Activated T-cell treated with anti-CD3 and anti-CD28 coated beads, Interleukin-2, amount 50 U/mL, for 72 hours (primary cell): ENCODE results near the gene SHCBP1. TPM values are rescaled to one million over a fixed set of nuclear protein-coding genes. Genes with fewer than 3 reads are reported as not detected.
A peak's percentile ranks its signal among the peaks of the same experiment; 100 is the strongest.
"Not testable (repeated sequence)": the region's sequence is repeated elsewhere in the genome, so short reads cannot be mapped to it uniquely, and the experiment has no call there.

Experiments used
- ATAC-seq, 2 donors: fragments of 150-1000 bp; cut with Tn5 transposase; replicated peaks in 1 of 2; 2 replicates each; pipeline ENCODE4 v1.10.0; 2021; ENCODE audit warnings: moderate library complexity in 2 of 2, mild to moderate bottlenecking in 1 of 2
- DNase-seq, 2 donors: peaks; one replicate each; pipeline ENCODE4 v3.0.0; 2021 to 2022; ENCODE audit warnings: mixed read lengths in 1 of 2
- H3K27ac Mint-ChIP-seq: one replicate; pipeline ENCODE4 v1.8.0; 2022; ENCODE audit warnings: mild to moderate bottlenecking, moderate library complexity, mixed read lengths
- H3K27me3 Mint-ChIP-seq: one replicate; pipeline ENCODE4 v1.8.0; 2022; ENCODE audit warnings: low read depth, mixed read lengths
- H3K36me3 Mint-ChIP-seq, 2 donors: one replicate each; pipeline ENCODE4 v1.8.0; 2022; ENCODE audit warnings: mixed read lengths in 2 of 2, mild to moderate bottlenecking in 1 of 2; ENCODE audit not compliant: insufficient read depth in 2 of 2
- H3K4me1 Mint-ChIP-seq: one replicate; pipeline ENCODE4 v1.8.0; 2022; ENCODE audit warnings: low read depth, mixed read lengths
- H3K4me3 Mint-ChIP-seq, 2 donors: one replicate each; pipeline ENCODE4 v1.8.0; 2022; ENCODE audit warnings: mild to moderate bottlenecking in 2 of 2, mixed read lengths in 2 of 2, moderate library complexity in 2 of 2
- H3K9me3 Mint-ChIP-seq, 2 donors: one replicate each; pipeline ENCODE4 v1.8.0; 2022; ENCODE audit warnings: mixed read lengths in 2 of 2
- total RNA-seq, 2 donors: library from RNA; stranded (reverse); gene quantifications; one replicate each; pipeline ENCODE4 v1.2.3, GENCODE V29; 2022

Gene SHCBP1
- total RNA-seq, 2 donors from 2014 or later: 36.5 to 37.1 TPM

GRCh38 chr16:46626681-46627080 lies 5.5 kb upstream of the SHCBP1 start:
- H3K27ac Mint-ChIP-seq: not testable (repeated sequence)

GRCh38 chr16:46624862-46625261 lies 3.7 kb upstream of the SHCBP1 start:
- not testable (repeated sequence) for H3K36me3 Mint-ChIP-seq, H3K4me3 Mint-ChIP-seq, H3K9me3 Mint-ChIP-seq, DNase-seq, H3K27ac Mint-ChIP-seq, H3K27me3 Mint-ChIP-seq, ATAC-seq
- peaks cover 15% of the 10 kb centered on the region for H3K4me1 Mint-ChIP-seq

More at GRCh38 chr16:46626681-46627080, 5.5 kb upstream of the SHCBP1 start:
- not testable (repeated sequence) for DNase-seq, H3K36me3 Mint-ChIP-seq, H3K4me3 Mint-ChIP-seq, H3K27me3 Mint-ChIP-seq, H3K9me3 Mint-ChIP-seq, ATAC-seq, H3K4me1 Mint-ChIP-seq

- H3K4me3 Mint-ChIP-seq, DNase-seq, H3K36me3 Mint-ChIP-seq, H3K27me3 Mint-ChIP-seq, H3K9me3 Mint-ChIP-seq, ATAC-seq, H3K27ac Mint-ChIP-seq: not testable (repeated sequence)
- H3K4me1 Mint-ChIP-seq: peaks cover 15% of the 10 kb centered on the region
Observed at GRCh38 chr16:46623707-46624106, 2.5 kb upstream of the SHCBP1 start.

- H3K4me3 Mint-ChIP-seq, H3K36me3 Mint-ChIP-seq, DNase-seq, H3K9me3 Mint-ChIP-seq, H3K27ac Mint-ChIP-seq, H3K27me3 Mint-ChIP-seq, ATAC-seq: not testable (repeated sequence)
- H3K4me1 Mint-ChIP-seq: peaks cover 15% of the 10 kb centered on the region
Observed at GRCh38 chr16:46623246-46623645, 2.1 kb upstream of the SHCBP1 start.

GRCh38 chr16:46621934-46622676 lies 926 bp upstream of the SHCBP1 start:
- Mint-ChIP-seq H3K4me3 (peak overlapping the region; percentile 96), H3K36me3 (peaks cover 6 to 11% of the 10 kb centered on the region in 2 donors), H3K9me3 (no peaks in the 10 kb centered on the region), H3K4me1 (peaks cover 15% of the 10 kb centered on the region), H3K27ac (peak overlapping the region; percentile 92), H3K27me3 (no peaks in the 10 kb centered on the region)
- DNase-seq: no peak
- ATAC-seq: no peak

- Mint-ChIP-seq H3K27me3 (no peaks in the 10 kb centered on the region), H3K4me3 (peak overlapping the region; percentile 96), H3K27ac (peak overlapping the region; percentile 82), H3K9me3 (no peaks in the 10 kb centered on the region), H3K4me1 (peaks cover 15% of the 10 kb centered on the region), H3K36me3 (peaks cover 9 to 21% of the 10 kb centered on the region in 2 donors)
- ATAC-seq: peak in 1 of 2 donors; percentile 25
- DNase-seq: peak in 1 of 2 donors; percentile 7
Observed at GRCh38 chr16:46620266-46621005, 743 bp downstream of the SHCBP1 start.

- H3K27me3 Mint-ChIP-seq: no peaks in the 10 kb centered on the region
- peaks cover 15% of the 10 kb centered on the region for H3K4me1 Mint-ChIP-seq
- no peak overlapping the region for H3K27ac Mint-ChIP-seq
- ATAC-seq: no peak
- no peak overlapping the region for H3K4me3 Mint-ChIP-seq
- peaks cover 9 to 28% of the 10 kb centered on the region in 2 donors for H3K36me3 Mint-ChIP-seq
- H3K9me3 Mint-ChIP-seq: no peaks in the 10 kb centered on the region
- DNase-seq: no peak
Observed at GRCh38 chr16:46618516-46618915, 2.7 kb downstream of the SHCBP1 start.

GRCh38 chr16:46614006-46614405 lies 7.2 kb downstream of the SHCBP1 start:
- Mint-ChIP-seq H3K4me3 (no peak overlapping the region), H3K27me3 (no peaks in the 10 kb centered on the region), H3K4me1 (no peaks in the 10 kb centered on the region), H3K27ac (no peak overlapping the region), H3K36me3 (peaks cover 4 to 31% of the 10 kb centered on the region in 2 donors), H3K9me3 (no peaks in the 10 kb centered on the region)
- DNase-seq (no peak), ATAC-seq (no peak)

- Mint-ChIP-seq H3K4me3 (no peak overlapping the region), H3K4me1 (no peaks in the 10 kb centered on the region), H3K9me3 (no peaks in the 10 kb centered on the region), H3K27me3 (no peaks in the 10 kb centered on the region), H3K27ac (no peak overlapping the region), H3K36me3 (peaks cover 4 to 31% of the 10 kb centered on the region in 2 donors)
- no peak for DNase-seq
- no peak for ATAC-seq
Observed at GRCh38 chr16:46613352-46613751, 7.8 kb downstream of the SHCBP1 start.

GRCh38 chr16:46612121-46612520 lies 9.1 kb downstream of the SHCBP1 start:
- ATAC-seq (peak in 1 of 2 donors; percentile 7), DNase-seq (no peak)
- Mint-ChIP-seq H3K4me3 (no peak overlapping the region), H3K9me3 (no peaks in the 10 kb centered on the region), H3K27me3 (no peaks in the 10 kb centered on the region), H3K36me3 (peaks cover 3 to 30% of the 10 kb centered on the region in 2 donors), H3K27ac (no peak overlapping the region), H3K4me1 (no peaks in the 10 kb centered on the region)

- Mint-ChIP-seq H3K4me3 (no peak overlapping the region), H3K4me1 (no peaks in the 10 kb centered on the region), H3K36me3 (peaks cover 8 to 24% of the 10 kb centered on the region in 2 donors), H3K9me3 (no peaks in the 10 kb centered on the region), H3K27ac (no peak overlapping the region), H3K27me3 (no peaks in the 10 kb centered on the region)
- DNase-seq: no peak
- no peak for ATAC-seq
Observed at GRCh38 chr16:46607529-46607928, 13.7 kb downstream of the SHCBP1 start.

GRCh38 chr16:46606231-46606630 lies 14.9 kb downstream of the SHCBP1 start:
- H3K4me1 Mint-ChIP-seq: no peaks in the 10 kb centered on the region
- no peaks in the 10 kb centered on the region for H3K27me3 Mint-ChIP-seq
- H3K4me3 Mint-ChIP-seq: no peak overlapping the region
- DNase-seq: no peak
- H3K27ac Mint-ChIP-seq: no peak overlapping the region
- H3K9me3 Mint-ChIP-seq: no peaks in the 10 kb centered on the region
- H3K36me3 Mint-ChIP-seq: peaks cover 9 to 30% of the 10 kb centered on the region in 2 donors
- ATAC-seq: no peak

- H3K27ac Mint-ChIP-seq: no peak overlapping the region
- H3K4me1 Mint-ChIP-seq: no peaks in the 10 kb centered on the region
- peaks cover 6% of the 10 kb centered on the region in 2 donors for H3K9me3 Mint-ChIP-seq
- DNase-seq: no peak
- H3K4me3 Mint-ChIP-seq: no peak overlapping the region
- ATAC-seq: no peak
- H3K36me3 Mint-ChIP-seq: peaks cover 32 to 62% of the 10 kb centered on the region in 2 donors
- no peaks in the 10 kb centered on the region for H3K27me3 Mint-ChIP-seq
Observed at GRCh38 chr16:46591257-46591656, 29.9 kb downstream of the SHCBP1 start.
